Measurements from ENCODE around the gene RSPH9. TPM values are rescaled to one million over a fixed set of nuclear protein-coding genes. Genes with fewer than 3 reads are reported as not detected.

The RSPH9 gene
- total RNA-seq, 1 experiment from 2014 or later, result not detected

GRCh38 chr6:43715056-43715788, 70.4 kb downstream of the RSPH9 start:
- H3K27me3 ChIP-seq (ENCODE audit: low read length), result no peaks in the 10 kb centered on the region
- BruUV-seq (replicated peaks), result no TSS peak
- H3K4me3 ChIP-seq (ENCODE audit: low read length), result no peak overlapping the region
- no peaks in the 10 kb centered on the region for H3K79me2 ChIP-seq (ENCODE audit: low read length)
- ATAC-seq, result no peak
- H3F3A ChIP-seq (ENCODE audit: low read length, unreplicated experiment), result no peaks in the 10 kb centered on the region
- no peaks in the 10 kb centered on the region for H3K36me3 ChIP-seq (ENCODE audit: low read depth, low read length)
- no peak overlapping the region for H2AFZ ChIP-seq (ENCODE audit: low read length)
- intact Hi-C loops (cut with micrococcal nuclease), result no loop called here
- CTCF ChIA-PET, result no interaction called here
- H3K27ac ChIP-seq (ENCODE audit: low read length), result no peak overlapping the region
- TF ChIP-seq EZH2 (IDR thresholded peaks at IDR 0.05; ENCODE audit: low read length, unreplicated experiment) (no peak), EZH2phosphoT487 (IDR thresholded peaks at IDR 0.05; ENCODE audit: borderline replicate concordance, low read length) (no peak), CTCF (conservative IDR thresholded peaks at IDR 0.05; ENCODE audit: low read depth, low read length) (no peak)
- DNase-seq, result no peak
- H3K9me3 ChIP-seq (ENCODE audit: low read length), result no peaks in the 10 kb centered on the region
- H4K20me1 ChIP-seq (ENCODE audit: low read length), result no peaks in the 10 kb centered on the region
- H3K9ac ChIP-seq (ENCODE audit: low read length), result no peak overlapping the region
- H3K9me2 ChIP-seq (replicated peaks; ENCODE audit: low read length), result no peaks in the 10 kb centered on the region
- no peaks in the 10 kb centered on the region for H3K4me1 ChIP-seq (ENCODE audit: insufficient read depth, low read length)
- no peak overlapping the region for H3K4me2 ChIP-seq (ENCODE audit: low read length)
- POLR2A ChIA-PET (ENCODE audit: unreplicated experiment), result no interaction called here

- H3K9ac ChIP-seq (ENCODE audit: low read length), result no peak overlapping the region
- H3K9me3 ChIP-seq (ENCODE audit: low read length), result no peaks in the 10 kb centered on the region
- H3K4me2 ChIP-seq (ENCODE audit: low read length), result no peak overlapping the region
- H3K4me1 ChIP-seq (ENCODE audit: insufficient read depth, low read length), result no peaks in the 10 kb centered on the region
- ChIA-PET CTCF (no interaction called here), POLR2A (ENCODE audit: unreplicated experiment) (no interaction called here)
- DNase-seq (no peak), ATAC-seq (no peak)
- no TSS peak for BruUV-seq (replicated peaks)
- H3K27me3 ChIP-seq (ENCODE audit: low read length), result no peaks in the 10 kb centered on the region
- H3F3A ChIP-seq (ENCODE audit: low read length, unreplicated experiment), result no peaks in the 10 kb centered on the region
- intact Hi-C loops (cut with micrococcal nuclease), result no loop called here
- H3K79me2 ChIP-seq (ENCODE audit: low read length), result no peaks in the 10 kb centered on the region
- no peaks in the 10 kb centered on the region for H3K9me2 ChIP-seq (replicated peaks; ENCODE audit: low read length)
- no peaks in the 10 kb centered on the region for H3K36me3 ChIP-seq (ENCODE audit: low read depth, low read length)
- H2AFZ ChIP-seq (ENCODE audit: low read length), result no peak overlapping the region
- TF ChIP-seq EZH2phosphoT487 (IDR thresholded peaks at IDR 0.05; ENCODE audit: borderline replicate concordance, low read length) (no peak), EZH2 (IDR thresholded peaks at IDR 0.05; ENCODE audit: low read length, unreplicated experiment) (no peak)
- no peak overlapping the region for H3K4me3 ChIP-seq (ENCODE audit: low read length)
- H3K27ac ChIP-seq (ENCODE audit: low read length), result no peak overlapping the region
- H4K20me1 ChIP-seq (ENCODE audit: low read length), result no peaks in the 10 kb centered on the region
Measured at GRCh38 chr6:43716099-43716498, 71.3 kb downstream of the RSPH9 start.

GRCh38 chr6:43717389-43717788, 72.6 kb downstream of the RSPH9 start:
- CTCF ChIA-PET, result no interaction called here
- no TSS peak for BruUV-seq (replicated peaks)

More at GRCh38 chr6:43717389-43717788, 72.6 kb downstream of the RSPH9 start:
- Histone ChIP-seq H3K27ac (ENCODE audit: low read length) (no peak overlapping the region), H3K4me1 (ENCODE audit: insufficient read depth, low read length) (no peaks in the 10 kb centered on the region), H3K4me2 (ENCODE audit: low read length) (no peak overlapping the region), H4K20me1 (ENCODE audit: low read length) (no peaks in the 10 kb centered on the region), H3F3A (ENCODE audit: low read length, unreplicated experiment) (no peaks in the 10 kb centered on the region), H3K9me2 (replicated peaks; ENCODE audit: low read length) (no peaks in the 10 kb centered on the region), H3K79me2 (ENCODE audit: low read length) (no peaks in the 10 kb centered on the region), H3K9ac (ENCODE audit: low read length) (no peak overlapping the region), H3K4me3 (ENCODE audit: low read length) (no peak overlapping the region), H3K9me3 (ENCODE audit: low read length) (no peaks in the 10 kb centered on the region), H2AFZ (ENCODE audit: low read length) (no peak overlapping the region), H3K36me3 (ENCODE audit: low read depth, low read length) (no peaks in the 10 kb centered on the region), H3K27me3 (ENCODE audit: low read length) (no peaks in the 10 kb centered on the region)
- POLR2A ChIA-PET (ENCODE audit: unreplicated experiment), result no interaction called here
- TF ChIP-seq EZH2 (IDR thresholded peaks at IDR 0.05; ENCODE audit: low read length, unreplicated experiment), result no peak
- intact Hi-C loops (cut with micrococcal nuclease), result no loop called here
- ATAC-seq (no peak), DNase-seq (no peak)

Data from PC-3 (cell line).